H1 (cell line): ENCODE data around the gene VTI1B. TPM values are rescaled to one million over a fixed set of nuclear protein-coding genes. Genes with fewer than 3 reads are reported as not detected.

Experiments used
- CBX5 ChIP-seq: fragments of 300-800, 300-1000 bp; sonication (generic); IDR thresholded peaks from 2 replicates; pipeline ENCODE4 v1.7.1; 2016; ENCODE audit warnings: antibody characterized with exemption, low read length, low read depth
- CHD7 ChIP-seq: fragments of 300-600 bp; sonication (generic); IDR thresholded peaks from 2 replicates; pipeline ENCODE4 v1.7.1; 2012; ENCODE audit warnings: low read length, moderate library complexity, mild to moderate bottlenecking, inconsistent platforms; ENCODE audit not compliant: insufficient replicate concordance
- CTCF ChIP-seq, 3 experiments: IDR thresholded peaks; 1 replicate in 2 of 3; 2 replicates in 1 of 3; pipeline versions ENCODE4 v1.5.1 to v1.6.1; 2011; ENCODE audit warnings: low read length in 3 of 3, mild to moderate bottlenecking in 3 of 3, inconsistent platforms in 2 of 3, low read depth in 1 of 3, moderate library complexity in 1 of 3; ENCODE audit not compliant: insufficient read depth in 1 of 3; ENCODE audit errors: control extremely low read depth in 1 of 3
- KDM4A ChIP-seq: IDR thresholded peaks from one replicate; pipeline ENCODE4 v1.7.1; 2012; ENCODE audit warnings: low read depth, mild to moderate bottlenecking, moderate library complexity, low read length, inconsistent platforms; ENCODE audit not compliant: severe bottlenecking
- NRF1 ChIP-seq: IDR thresholded peaks from 2 replicates; pipeline ENCODE4 v1.6.1; 2011; ENCODE audit warnings: mild to moderate bottlenecking, low read depth, low read length, improper control_type of control experiment
- RXRA ChIP-seq: IDR thresholded peaks from 2 replicates; pipeline ENCODE4 v1.6.1; 2011; ENCODE audit warnings: low read depth, mild to moderate bottlenecking, low read length, moderate library complexity; ENCODE audit not compliant: insufficient read depth
- SRF ChIP-seq: IDR thresholded peaks from 2 replicates; pipeline ENCODE4 v1.6.1; 2011; ENCODE audit warnings: mild to moderate bottlenecking, low read depth, low read length, moderate library complexity
- YY1 ChIP-seq: IDR thresholded peaks from 2 replicates; pipeline ENCODE4 v1.6.1; 2011; ENCODE audit warnings: low read depth, mild to moderate bottlenecking, low read length
- polyA plus RNA-seq, 7 experiments: library from polyadenylated mRNA; depleted of rRNA in 3 of 7; stranded (reverse) in 5 of 7; unstranded in 2 of 7; fragments of >200 nt in 5 of 7; fragments of 200-250 nt in 2 of 7; gene quantifications; 1 replicate in 5 of 7; 2 replicates in 1 of 7; 4 replicates in 1 of 7; pipeline versions ENCODE4 v1.2.1 to v1.2.3, GENCODE V29; 2011 to 2013; ENCODE audit warnings: missing spikeins in 2 of 7, mixed read lengths in 2 of 7
- total RNA-seq: library from RNA; stranded (reverse); fragmentation: NEBNext Ultra II Directional; extraction: Animal tissue kit (Norgen Biotek cat#: 25700); gene quantifications from 2 replicates; pipeline ENCODE4 v1.2.1, GENCODE V29; 2021

VTI1B gene
- total and polyA plus RNA-seq, 2 of the 8 experiments (the other 6 are each of a cell fraction or from before 2014, with no cell fraction given) = 28.1 to 98.7 TPM

GRCh38 chr14:67695394-67695949, 21.0 kb upstream of the VTI1B start, which contains the start of gene RDH11 (continued):
- TF ChIP-seq CHD7 (no peak), YY1 (peak; percentile 89), RXRA (no peak), CBX5 (no peak), NRF1 (no peak), KDM4A (peak; percentile 49), SRF (no peak), CTCF (IDR thresholded peaks at IDR 0.05; ENCODE audit: control extremely low read depth in 1 of 3, insufficient read depth in 1 of 3, low read depth in 1 of 3, low read length in 3 of 3) (0 out of 4 replicates have a peak, but pooled peaks of 1 of the 3 experiments have one; percentile 5)
